Thyroid gland (tissue), 4 donors: ENCODE results near the gene PCNP. TPM values are rescaled to one million over a fixed set of nuclear protein-coding genes. Genes with fewer than 3 reads are reported as not detected.

ENCODE experiments used
- DNase-seq, 2 donors: peaks; one replicate each; pipeline ENCODE4 v3.0.0-alpha.2; 2019
- H3K27ac ChIP-seq, 3 donors: fragments of 200-600 bp; sonication (generic); 1 replicate in 2 of 3; 2 replicates in 1 of 3; pipeline ENCODE4 v1.5.1; 2016 to 2019; ENCODE audit warnings: mild to moderate bottlenecking in 1 of 3, moderate library complexity in 1 of 3
- H3K27me3 ChIP-seq: fragments of 200-600 bp; sonication (generic); one replicate; pipeline ENCODE4 v1.5.1; 2019
- H3K36me3 ChIP-seq, 2 donors: fragments of 200-600 bp; sonication (generic); one replicate each; pipeline ENCODE4 v1.5.1; 2016 to 2019
- H3K4me1 ChIP-seq, 2 donors: fragments of 200-600 bp; sonication (generic); one replicate each; pipeline ENCODE4 v1.5.1; 2017 to 2019
- H3K4me3 ChIP-seq, 3 donors: fragments of 200-600 bp; sonication (generic); replicated peaks in 1 of 3; 1 replicate in 2 of 3; 2 replicates in 1 of 3; pipeline ENCODE4 v1.5.1; 2016; ENCODE audit warnings: mild to moderate bottlenecking in 1 of 3
- H3K9me3 ChIP-seq: fragments of 200-600 bp; sonication (generic); one replicate; pipeline ENCODE4 v1.5.1; 2017
- CTCF ChIP-seq, 6 experiments: fragments of 200-600 bp in 3 of 6; fragments of 450-650 bp in 3 of 6; sonication (generic) in 3 of 6; IDR thresholded peaks; one replicate each; pipeline ENCODE4 v1.5.1; 2016 to 2019; ENCODE audit warnings: antibody characterized with exemption in 6 of 6, mild to moderate bottlenecking in 2 of 6, inconsistent platforms in 1 of 6, moderate library complexity in 1 of 6
- POLR2A ChIP-seq, 2 donors: fragments of 450-650 bp; IDR thresholded peaks; one replicate each; pipeline ENCODE4 v1.6.1; 2017; ENCODE audit warnings: antibody characterized with exemption in 2 of 2, mild to moderate bottlenecking in 2 of 2, moderate library complexity in 1 of 2
- WGBS, 2 donors: methylation state at CpG; one replicate each; pipeline ENCODE4 v1.1.5; 2017; 5-methylcytosine and 5-hydroxymethylcytosine counted together
- intact Hi-C: fragments of 100-400 bp; cut with DNase I; formaldehyde crosslinking; loops from one replicate; pipeline ENCODE4 v1.15.1; 2023
- total RNA-seq, 4 donors: library from RNA; depleted of rRNA; stranded (reverse); fragments of >200 nt; gene quantifications; one replicate each; pipeline ENCODE4 v1.2.3, GENCODE V29; 2016

Gene PCNP
- total RNA-seq, 4 donors from 2014 or later = 93.4 to 145 (median 123) TPM

- Histone ChIP-seq H3K4me3 (no peak overlapping the region), H3K36me3 (peaks cover under 1 to 6% of the 10 kb centered on the region in 2 donors), H3K27ac (no peak overlapping the region), H3K9me3 (no peaks in the 10 kb centered on the region), H3K27me3 (no peaks in the 10 kb centered on the region), H3K4me1 (peaks cover 5 to 8% of the 10 kb centered on the region in 2 donors)
- intact Hi-C loops = loop anchor here (5.0 kb wide), 1 partner anchor 106 kb away; the partner anchor contains the start of gene ZBTB11
- no peak for DNase-seq
- TF ChIP-seq POLR2A (IDR thresholded peaks at IDR 0.05) (no peak), CTCF (IDR thresholded peaks at IDR 0.05) (no peak)
- 65 to 77% methylated on average over 9 of the region's 9 CpGs for WGBS, 2 donors
Observed at GRCh38 chr3:101571028-101571895, 2.7 kb upstream of the PCNP start.

GRCh38 chr3:101574388-101575112 is 570 bp downstream of the PCNP start:
- peaks cover 0 to under 1% of the 10 kb centered on the region in 2 donors for H3K36me3 ChIP-seq
- no peaks in the 10 kb centered on the region for H3K27me3 ChIP-seq
- H3K4me1 ChIP-seq = peaks cover 5 to 19% of the 10 kb centered on the region in 2 donors
- DNase-seq = peak; percentile 72 to 83
- H3K27ac ChIP-seq = peak overlapping the region; percentile 95 to 97 (median 95)
- peak overlapping the region; percentile 46 to 89 (median 78) for H3K4me3 ChIP-seq
- TF ChIP-seq POLR2A (IDR thresholded peaks at IDR 0.05) = peak in 1 of 2 donors; percentile 9
- no peak for TF ChIP-seq CTCF (IDR thresholded peaks at IDR 0.05)
- intact Hi-C loops = loop anchor here (5.0 kb wide), 1 partner anchor 103 kb away; the partner anchor contains the start of gene ZBTB11
- 0% methylated on average over 19 to 28 of the region's 41 CpGs for WGBS, 2 donors
- H3K9me3 ChIP-seq = no peaks in the 10 kb centered on the region

GRCh38 chr3:101577286-101577685 is 3.3 kb downstream of the PCNP start:
- Histone ChIP-seq H3K4me3 (no peak overlapping the region), H3K4me1 (peaks cover 5 to 19% of the 10 kb centered on the region in 2 donors), H3K36me3 (peaks cover 0 to 3% of the 10 kb centered on the region in 2 donors), H3K9me3 (no peaks in the 10 kb centered on the region), H3K27me3 (no peaks in the 10 kb centered on the region), H3K27ac (no peak overlapping the region)
- 96 to 97% methylated on average over 6 of the region's 6 CpGs for WGBS, 2 donors
- TF ChIP-seq POLR2A (IDR thresholded peaks at IDR 0.05) (no peak), CTCF (IDR thresholded peaks at IDR 0.05) (no peak)
- intact Hi-C loops = no loop called here
- DNase-seq = no peak

- intact Hi-C loops = no loop called here
- no peak for DNase-seq
- H3K27me3 ChIP-seq = no peaks in the 10 kb centered on the region
- H3K4me3 ChIP-seq = no peak overlapping the region
- H3K9me3 ChIP-seq = no peaks in the 10 kb centered on the region
- H3K27ac ChIP-seq = no peak overlapping the region
- 52 to 55% methylated on average over 1 of the region's 1 CpG for WGBS, 2 donors
- TF ChIP-seq POLR2A (IDR thresholded peaks at IDR 0.05) (no peak), CTCF (IDR thresholded peaks at IDR 0.05) (no peak)
- H3K36me3 ChIP-seq = peaks cover 15 to 27% of the 10 kb centered on the region in 2 donors
- H3K4me1 ChIP-seq = no peaks in the 10 kb centered on the region
Observed at GRCh38 chr3:101588616-101589015, 14.6 kb downstream of the PCNP start.
